K562 (cell line): ENCODE measurements around the gene CYB5R4. TPM values are rescaled to one million over a fixed set of nuclear protein-coding genes. Genes with fewer than 3 reads are reported as not detected.

ENCODE experiments used
- ATAC-seq: fragments of 200-7000 bp; cut with Tn5 transposase; 3 replicates; pipeline ENCODE4 v1.9.1; 2020; ENCODE audit warnings: moderate library complexity
- BruUV-seq: library from RNA; stranded (reverse); fragments of 400-500 nt; replicated peaks from 2 replicates; lab custom pipeline; 2021; lab: Mats Ljungman, UMichigan
- CTCF ChIA-PET: fragments of 300-600 bp; formaldehyde crosslinking; extraction: SDS; loops from one replicate; lab custom pipeline; 2021; ENCODE audit warnings: low intra/inter-chr PET ratio; lab: Yijun Ruan, JAX
- POLR2A ChIA-PET: fragments of 300-600, 350-650 bp; sonication (Branson Sonifier 250); formaldehyde crosslinking; extraction: SDS; loops from one replicate; lab custom pipeline; 2021; ENCODE audit warnings: antibody characterized with exemption, inconsistent platforms; lab: Yijun Ruan, JAX
- DNase-seq, 4 experiments: peaks; one replicate each; pipeline versions ENCODE4 v3.0.0 to v3.0.0-alpha.2; 2011 to 2018; ENCODE audit warnings: low spot score in 3 of 4, mixed read lengths in 3 of 4; ENCODE audit errors: extremely low read depth in 1 of 4
- FAIRE-seq: peaks from 2 replicates; lab custom pipeline; 2011; peaks lifted over from hg19 to GRCh38; lab: Jason Lieb, UNC
- H2AFZ ChIP-seq: 2 replicates; pipeline ENCODE4 v1.6.0; 2011; ENCODE audit warnings: low read depth, low read length, control low read depth, inconsistent platforms
- H3K27ac ChIP-seq: fragments of 200-600 bp; 3 replicates; pipeline ENCODE4 v1.8.0; 2011; ENCODE audit warnings: low read depth, mild to moderate bottlenecking, control low read depth, inconsistent platforms, low read length, moderate library complexity, mixed read lengths; ENCODE audit errors: extremely low read depth
- H3K27me3 ChIP-seq, 2 experiments: fragments of 300-600 bp in 1 of 2; 2 replicates in 1 of 2; 3 replicates in 1 of 2; pipeline versions ENCODE4 v1.6.0 to v1.8.0; 2011; ENCODE audit warnings: inconsistent platforms in 2 of 2, low read length in 2 of 2, mild to moderate bottlenecking in 1 of 2, mixed read lengths in 1 of 2, moderate library complexity in 1 of 2; ENCODE audit not compliant: control insufficient read depth in 2 of 2, insufficient read depth in 2 of 2
- H3K36me3 ChIP-seq: fragments of 300-600 bp; 3 replicates; pipeline ENCODE4 v1.8.0; 2011; ENCODE audit warnings: mild to moderate bottlenecking, low read length, inconsistent platforms; ENCODE audit not compliant: control insufficient read depth, insufficient read depth
- H3K4me1 ChIP-seq, 2 experiments: fragments of 200-600 bp in 1 of 2; replicated peaks in 1 of 2; 2 replicates in 1 of 2; 3 replicates in 1 of 2; pipeline versions ENCODE4 v1.5.1 to v1.8.0; 2011; ENCODE audit warnings: inconsistent platforms in 2 of 2, low read length in 2 of 2, mild to moderate bottlenecking in 1 of 2, mixed read lengths in 1 of 2, moderate library complexity in 1 of 2; ENCODE audit not compliant: control insufficient read depth in 2 of 2, insufficient read depth in 2 of 2
- H3K4me2 ChIP-seq: 2 replicates; pipeline ENCODE4 v1.6.1; 2011; ENCODE audit warnings: low read length, control low read depth, inconsistent platforms, mixed read lengths; ENCODE audit not compliant: insufficient read depth
- H3K4me3 ChIP-seq: fragments of 200-600 bp; sonication (generic), shearing (Covaris generic); 2 replicates; pipeline ENCODE4 v1.5.1; 2016; ENCODE audit warnings: control low read depth, inconsistent platforms
- H3K79me2 ChIP-seq: fragments of 200-600 bp; 3 replicates; pipeline ENCODE4 v1.8.0; 2011; ENCODE audit warnings: low read length, inconsistent platforms; ENCODE audit not compliant: control insufficient read depth, insufficient read depth
- H3K9ac ChIP-seq, 2 experiments: 2 replicates each; pipeline versions ENCODE4 v1.6.0 to v1.6.1; 2011; ENCODE audit warnings: low read depth in 2 of 2, low read length in 2 of 2, control low read depth in 1 of 2, inconsistent platforms in 1 of 2, mild to moderate bottlenecking in 1 of 2, mixed read lengths in 1 of 2; ENCODE audit not compliant: insufficient read depth in 1 of 2
- H3K9me1 ChIP-seq: one replicate; pipeline ENCODE4 v1.6.0; 2011; ENCODE audit warnings: inconsistent platforms, mild to moderate bottlenecking, low read length, moderate library complexity; ENCODE audit not compliant: control insufficient read depth, insufficient read depth
- H3K9me3 ChIP-seq: replicated peaks from 2 replicates; pipeline ENCODE4 v1.5.1; 2011; ENCODE audit warnings: low read depth, low read length, inconsistent platforms; ENCODE audit not compliant: control insufficient read depth, insufficient read depth
- H4K20me1 ChIP-seq: replicated peaks from 2 replicates; pipeline ENCODE4 v1.6.1; 2011; ENCODE audit warnings: low read length, inconsistent platforms, mixed read lengths; ENCODE audit not compliant: control insufficient read depth, insufficient read depth
- CBX3 ChIP-seq, 2 experiments: IDR thresholded peaks; 1 replicate in 1 of 2; 2 replicates in 1 of 2; pipeline ENCODE4 v1.6.1; 2012; ENCODE audit warnings: inconsistent platforms in 2 of 2, low read length in 2 of 2, borderline replicate concordance in 1 of 2, control low read depth in 1 of 2
- EP300 ChIP-seq: IDR thresholded peaks from 2 replicates; pipeline ENCODE4 v1.6.1; 2012; ENCODE audit warnings: low read length, improper control_type of control experiment
- FOXA3 ChIP-seq, 2 experiments: fragments of 450-650 bp in 1 of 2; sonication (generic) in 1 of 2; formaldehyde crosslinking; IDR thresholded peaks in 1 of 2; conservative IDR thresholded peaks in 1 of 2; 2 replicates each; pipeline versions ENCODE4 v1.4.0 to v1.8.0; 2020 to 2022; ENCODE audit warnings: mild to moderate bottlenecking in 2 of 2, missing genetic modification reagents in 1 of 2
- HMGN3 ChIP-seq: IDR thresholded peaks from 2 replicates; pipeline ENCODE4 v1.6.1; 2011; ENCODE audit warnings: borderline replicate concordance, low read depth, mild to moderate bottlenecking, mixed read lengths, low read length; ENCODE audit not compliant: insufficient read length; ENCODE audit errors: extremely low read depth
- JUND ChIP-seq, 2 experiments: IDR thresholded peaks; 2 replicates in 1 of 2; 3 replicates in 1 of 2; pipeline ENCODE4 v1.6.1; 2011; ENCODE audit warnings: borderline replicate concordance in 2 of 2, low read depth in 2 of 2, low read length in 2 of 2, improper control_type of control experiment in 1 of 2, missing biosample characterization in 1 of 2, missing genetic modification characterization in 1 of 2, missing genetic modification reagents in 1 of 2
- KDM5B ChIP-seq: fragments of 200-600 bp; sonication (generic); IDR thresholded peaks from 2 replicates; pipeline ENCODE4 v1.6.1; 2012; ENCODE audit warnings: low read depth, mild to moderate bottlenecking, moderate library complexity, low read length, control low read depth, inconsistent platforms; ENCODE audit not compliant: insufficient replicate concordance
- MAFF ChIP-seq: IDR thresholded peaks from 2 replicates; pipeline ENCODE4 v1.6.1; 2012; ENCODE audit warnings: low read length, improper control_type of control experiment
- NBN ChIP-seq: fragments of 450-650 bp; IDR thresholded peaks from 2 replicates; pipeline ENCODE4 v1.6.1; 2016; ENCODE audit warnings: low read depth, mild to moderate bottlenecking
- RBM14 ChIP-seq: fragments of 200-400 bp; formaldehyde crosslinking; IDR thresholded peaks from 2 replicates; pipeline ENCODE4 v1.6.1; 2018; ENCODE audit warnings: low read depth, mild to moderate bottlenecking, low read length, moderate library complexity, borderline replicate concordance; ENCODE audit not compliant: insufficient read depth
- RNF2 ChIP-seq: sonication (generic); IDR thresholded peaks from 2 replicates; pipeline ENCODE4 v1.6.1; 2016
- TCF7 ChIP-seq: sonication (generic); IDR thresholded peaks from 2 replicates; pipeline ENCODE4 v1.6.1; 2016; ENCODE audit warnings: antibody characterized with exemption, borderline replicate concordance
- ZFP36 ChIP-seq: fragments of 150-350 bp; IDR thresholded peaks from 2 replicates; pipeline ENCODE4 v1.6.1; 2018; ENCODE audit warnings: low read length, low read depth; ENCODE audit not compliant: partially characterized antibody
- ZNF23 ChIP-seq: fragments of 250-450 bp; sonication (Bioruptor Pico); IDR thresholded peaks from 2 replicates; pipeline ENCODE4 v1.4.0; 2020; ENCODE audit warnings: mild to moderate bottlenecking
- ZNF354B ChIP-seq: fragments of 250-450 bp; sonication (Bioruptor Pico); IDR thresholded peaks from 2 replicates; pipeline ENCODE4 v1.4.0; 2020
- WGBS: fragments of 100-300 bp; shearing (Covaris generic); methylation state at CpG from one replicate; pipeline ENCODE4 v1.1.6; 2016; ENCODE audit warnings: low coverage, mixed read lengths; ENCODE audit not compliant: insufficient coverage; ENCODE audit errors: missing lambda C conversion rate; 5-methylcytosine and 5-hydroxymethylcytosine counted together
- in situ Hi-C: fragments of 300-500 bp; cut with MboI; formaldehyde crosslinking; loops from 4 replicates; pipeline ENCODE4 v1.15.0; 2018; ENCODE audit warnings: inconsistent platforms, mixed read lengths
- intact Hi-C: fragments of 100-400 bp; cut with micrococcal nuclease; formaldehyde crosslinking; loops from 2 replicates; pipeline ENCODE4 v1.14.2; 2022
- polyA plus RNA-seq, 8 experiments: library from polyadenylated mRNA; depleted of rRNA in 4 of 8; stranded (reverse) in 5 of 8; unstranded in 3 of 8; fragments of >200 nt; fragmentation: Nextera tagmentation in 2 of 8; fragmentation: Illumina TruSeq in 1 of 8; extraction: Ambion mirVana in 2 of 8; extraction: Trizol in 1 of 8; gene quantifications; 2 replicates each; pipeline versions ENCODE4 v1.2.1 to v1.2.3, GENCODE V29; 2011 to 2014; ENCODE audit warnings: inconsistent platforms in 1 of 8, missing spikeins in 1 of 8
- total RNA-seq, 7 experiments: library from RNA; depleted of rRNA in 6 of 7; stranded (reverse); fragments of >200 nt in 6 of 7; fragmentation: Illumina TruSeq in 2 of 7; extraction: Trizol in 2 of 7; gene quantifications; 2 replicates each; pipeline versions ENCODE4 v1.2.1 to v1.2.3, GENCODE V29; 2011 to 2021; ENCODE audit warnings: low replicate concordance in 1 of 7

CYB5R4 gene
- total and polyA plus RNA-seq, 9 of the 15 experiments (the other 6 are each of a cell fraction or from before 2014, with no cell fraction given) = 5.9 to 23.1 (median 19.0) TPM

DNA sequence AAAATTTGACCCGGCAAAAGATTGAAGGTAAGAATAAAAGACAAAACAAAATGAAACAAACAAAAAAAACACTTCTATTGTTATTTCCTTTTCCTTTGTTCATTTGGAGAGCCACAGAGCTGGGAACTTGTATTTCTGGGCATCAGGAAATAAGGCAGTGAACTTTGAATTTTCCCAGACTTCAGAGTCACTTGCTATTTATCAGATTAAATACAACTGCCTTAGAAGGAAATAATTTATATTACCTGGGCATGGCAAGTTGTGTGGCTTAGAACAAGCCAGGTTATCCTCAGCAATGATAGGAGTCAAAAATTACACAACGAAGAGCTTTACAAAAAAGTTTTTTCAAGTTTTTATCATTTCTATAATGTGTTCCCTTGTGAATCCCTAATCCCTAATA, 153.9 kb downstream of the CYB5R4 start:
- Histone ChIP-seq H3K4me3 (no peak overlapping the region), H3K79me2 (no peaks in the 10 kb centered on the region), H3K27me3 (no peaks in the 10 kb centered on the region), H3K4me1 (no peaks in the 10 kb centered on the region; a peak in 1 of 5 replicates), H3K9ac (no peak overlapping the region), H3K36me3 (no peaks in the 10 kb centered on the region), H3K27ac (no peak overlapping the region), H2AFZ (peak overlapping the region; percentile 43; the same call in 1 of the 2 replicates), H3K4me2 (no peak overlapping the region), H3K9me1 (no peaks in the 10 kb centered on the region), H4K20me1 (no peaks in the 10 kb centered on the region), H3K9me3 (no peaks in the 10 kb centered on the region)
- in situ Hi-C loops (no loop called here), intact Hi-C loops (no loop called here)
- no peak for TF ChIP-seq CBX3 (IDR thresholded peaks at IDR 0.05; ENCODE audit: borderline replicate concordance in 1 of 2, low read length in 2 of 2)
- TF ChIP-seq ZNF23 (CRISPR knock-in tag) = no peak
- no peak for TF ChIP-seq MAFF
- TF ChIP-seq RBM14 = no peak
- TF ChIP-seq RNF2 = no peak
- TF ChIP-seq NBN = no peak
- TF ChIP-seq JUND (IDR thresholded peaks at IDR 0.05; ENCODE audit: borderline replicate concordance, low read depth, low read length) = no peak
- TF ChIP-seq JUND (tag; IDR thresholded peaks at IDR 0.05; ENCODE audit: borderline replicate concordance, low read depth, low read length) = no peak
- no peak for TF ChIP-seq ZNF354B (CRISPR knock-in tag)
- TF ChIP-seq FOXA3 (CRISPR knock-in tag; conservative IDR thresholded peaks at IDR 0.05 in 1 of 2, IDR thresholded peaks at IDR 0.05 in 1 of 2) = no peak
- no peak for TF ChIP-seq ZFP36
- no peak for TF ChIP-seq TCF7
- TF ChIP-seq KDM5B = no peak
- no peak for TF ChIP-seq HMGN3
- TF ChIP-seq EP300 = no peak
- 45% methylated on average over 2 of the region's 2 CpGs for WGBS
- no peak for FAIRE-seq
- ATAC-seq = no peak
- ChIA-PET POLR2A (interaction anchor here (0.6 to 2.1 kb wide), 3 partner anchors 15 to 39 kb away, joined by 3 to 5 read pairs (median 4); partner anchors contain the start of gene MRAP2), CTCF (no interaction called here)
- no TSS peak for BruUV-seq
- no peak for DNase-seq
